Transverse colon (tissue), 4 donors: Measurements from ENCODE around the gene PLCB1. TPM values are rescaled to one million over a fixed set of nuclear protein-coding genes. Genes with fewer than 3 reads are reported as not detected.

Experiments used
- DNase-seq: peaks from one replicate; pipeline ENCODE4 v3.0.0-alpha.2; 2019
- H3K27ac ChIP-seq, 4 donors: fragments of 200-600 bp; sonication (generic); 2 replicates each; pipeline ENCODE4 v1.5.1; 2016 to 2018; ENCODE audit warnings: inconsistent platforms in 4 of 4
- H3K27me3 ChIP-seq: fragments of 200-600 bp; sonication (generic); 2 replicates; pipeline ENCODE4 v1.5.1; 2017; ENCODE audit warnings: inconsistent platforms
- H3K36me3 ChIP-seq, 4 donors: fragments of 200-600 bp; sonication (generic); 2 replicates each; pipeline ENCODE4 v1.5.1; 2017 to 2019; ENCODE audit warnings: inconsistent platforms in 4 of 4
- H3K4me1 ChIP-seq, 4 donors: fragments of 200-600 bp; sonication (generic); 2 replicates each; pipeline ENCODE4 v1.5.1; 2017 to 2020; ENCODE audit warnings: inconsistent platforms in 4 of 4
- H3K4me3 ChIP-seq, 4 donors: fragments of 200-600 bp; sonication (generic); 1 replicate in 1 of 4; 2 replicates in 3 of 4; pipeline versions ENCODE4 v1.5.1 to v1.6.1; 2017 to 2019; ENCODE audit warnings: inconsistent platforms in 4 of 4
- H3K9me3 ChIP-seq, 2 donors: fragments of 200-600 bp; sonication (generic); 2 replicates each; pipeline ENCODE4 v1.5.1; 2017 to 2019; ENCODE audit warnings: inconsistent platforms in 2 of 2
- EP300 ChIP-seq: sonication (generic); formaldehyde crosslinking; IDR thresholded peaks from one replicate; pipeline ENCODE4 v1.6.1; 2017; ENCODE audit warnings: antibody characterized with exemption, low read depth
- POLR2A ChIP-seq: fragments of 450-650 bp; IDR thresholded peaks from one replicate; pipeline ENCODE4 v1.6.1; 2016; ENCODE audit warnings: antibody characterized with exemption, mild to moderate bottlenecking, moderate library complexity
- POLR2AphosphoS5 ChIP-seq, 3 donors: sonication (generic); formaldehyde crosslinking; IDR thresholded peaks; one replicate each; pipeline ENCODE4 v1.6.1; 2016; ENCODE audit warnings: antibody characterized with exemption in 3 of 3
- WGBS, 2 donors: methylation state at CpG; one replicate each; pipeline ENCODE4 v1.1.5; 2018; ENCODE audit warnings: low coverage in 1 of 2; 5-methylcytosine and 5-hydroxymethylcytosine counted together
- in situ Hi-C, 4 donors: fragments of 200-750 bp; cut with MboI; loops; one replicate each; pipeline versions ENCODE4 v1.15.0 to v1.15.1; 2017; ENCODE audit warnings: low sequenced_read_pairs in 3 of 4, low pct_ligation_motif_present in 1 of 4, low pct_unique_long_range_greater_than_20kb in 1 of 4
- intact Hi-C: fragments of 100-400 bp; cut with DNase I; formaldehyde crosslinking; loops from one replicate; pipeline ENCODE4 v1.15.1; 2023; ENCODE audit warnings: low total_unique reads
- total RNA-seq, 4 donors: library from RNA; depleted of rRNA; stranded (reverse); fragments of >200 nt; gene quantifications; one replicate each; pipeline ENCODE4 v1.1.0, GENCODE V29; 2016
- TF ChIP-seq, protein P1 (sequence below), 5 experiments: fragments of 200-600 bp in 3 of 5; fragments of 450-650 bp in 2 of 5; sonication (generic) in 3 of 5; IDR thresholded peaks; 1 replicate in 2 of 5; 2 replicates in 3 of 5; pipeline ENCODE4 v1.5.1; 2016 to 2017; ENCODE audit warnings: antibody characterized with exemption in 5 of 5, inconsistent platforms in 3 of 5, mild to moderate bottlenecking in 2 of 5, moderate library complexity in 1 of 5

The PLCB1 gene
- total RNA-seq, 4 donors from 2014 or later = 13.1 to 18.6 (median 15.8) TPM

DNA sequence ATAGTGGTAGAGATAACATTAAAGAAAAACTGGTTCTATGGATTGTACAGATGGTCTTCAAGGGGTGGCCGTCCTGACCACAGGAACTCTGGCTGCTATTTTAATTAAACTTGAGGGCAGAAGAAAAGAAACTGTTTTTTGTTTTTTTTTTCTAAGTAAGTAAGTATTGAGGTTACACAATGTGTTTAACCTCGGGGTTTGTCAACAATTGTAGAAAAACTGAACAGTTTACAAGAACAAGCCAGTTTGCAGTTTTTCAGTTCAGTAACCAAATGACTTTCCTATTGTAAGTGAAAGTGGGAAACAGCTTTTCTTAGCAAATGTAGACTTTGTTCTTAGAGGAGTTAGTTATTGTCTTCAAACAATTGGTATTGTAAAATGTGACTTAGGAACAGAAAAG is 77.0 kb downstream of the PLCB1 start:
- H3K27me3 ChIP-seq = no peaks in the 10 kb centered on the region
- peaks cover 0 to 17% (median 8%) of the 10 kb centered on the region in 4 donors for H3K4me1 ChIP-seq
- H3K4me3 ChIP-seq = no peak overlapping the region
- H3K36me3 ChIP-seq = no peaks in the 10 kb centered on the region
- DNase-seq = no peak
- 23 to 37% methylated on average over 2 of the region's 2 CpGs for WGBS, 2 donors
- H3K9me3 ChIP-seq = no peaks in the 10 kb centered on the region
- no peak for TF ChIP-seq POLR2A
- TF ChIP-seq, protein P1, sequence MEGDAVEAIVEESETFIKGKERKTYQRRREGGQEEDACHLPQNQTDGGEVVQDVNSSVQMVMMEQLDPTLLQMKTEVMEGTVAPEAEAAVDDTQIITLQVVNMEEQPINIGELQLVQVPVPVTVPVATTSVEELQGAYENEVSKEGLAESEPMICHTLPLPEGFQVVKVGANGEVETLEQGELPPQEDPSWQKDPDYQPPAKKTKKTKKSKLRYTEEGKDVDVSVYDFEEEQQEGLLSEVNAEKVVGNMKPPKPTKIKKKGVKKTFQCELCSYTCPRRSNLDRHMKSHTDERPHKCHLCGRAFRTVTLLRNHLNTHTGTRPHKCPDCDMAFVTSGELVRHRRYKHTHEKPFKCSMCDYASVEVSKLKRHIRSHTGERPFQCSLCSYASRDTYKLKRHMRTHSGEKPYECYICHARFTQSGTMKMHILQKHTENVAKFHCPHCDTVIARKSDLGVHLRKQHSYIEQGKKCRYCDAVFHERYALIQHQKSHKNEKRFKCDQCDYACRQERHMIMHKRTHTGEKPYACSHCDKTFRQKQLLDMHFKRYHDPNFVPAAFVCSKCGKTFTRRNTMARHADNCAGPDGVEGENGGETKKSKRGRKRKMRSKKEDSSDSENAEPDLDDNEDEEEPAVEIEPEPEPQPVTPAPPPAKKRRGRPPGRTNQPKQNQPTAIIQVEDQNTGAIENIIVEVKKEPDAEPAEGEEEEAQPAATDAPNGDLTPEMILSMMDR (IDR thresholded peaks at IDR 0.05) = no peak
- TF ChIP-seq POLR2AphosphoS5 (IDR thresholded peaks at IDR 0.05) = no peak
- intact Hi-C loops (no loop called here), in situ Hi-C loops (no loop called here)
- H3K27ac ChIP-seq = no peak overlapping the region

DNA sequence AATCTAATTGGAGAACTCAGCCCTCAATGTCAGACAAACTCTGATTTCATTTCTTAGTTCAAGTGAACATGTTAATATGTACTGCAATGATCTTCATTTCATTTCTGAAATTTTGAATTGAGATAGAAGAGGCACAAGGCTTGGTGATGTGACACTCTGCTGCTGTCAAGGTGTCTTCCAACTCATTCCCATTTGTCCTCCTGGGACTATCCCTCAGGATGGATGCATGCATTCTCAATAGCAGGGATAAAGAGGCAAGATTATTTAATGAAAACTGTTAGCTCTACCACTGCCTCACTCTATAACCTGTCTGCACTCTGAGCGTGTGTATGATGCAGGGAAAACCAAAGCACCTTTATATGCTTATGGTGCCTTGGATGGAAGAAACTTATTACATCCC is 78.7 kb downstream of the PLCB1 start:
- 83 to 96% methylated on average over 1 of the region's 1 CpG for WGBS, 2 donors
- H3K36me3 ChIP-seq = no peaks in the 10 kb centered on the region
- intact Hi-C loops = no loop called here

DNA sequence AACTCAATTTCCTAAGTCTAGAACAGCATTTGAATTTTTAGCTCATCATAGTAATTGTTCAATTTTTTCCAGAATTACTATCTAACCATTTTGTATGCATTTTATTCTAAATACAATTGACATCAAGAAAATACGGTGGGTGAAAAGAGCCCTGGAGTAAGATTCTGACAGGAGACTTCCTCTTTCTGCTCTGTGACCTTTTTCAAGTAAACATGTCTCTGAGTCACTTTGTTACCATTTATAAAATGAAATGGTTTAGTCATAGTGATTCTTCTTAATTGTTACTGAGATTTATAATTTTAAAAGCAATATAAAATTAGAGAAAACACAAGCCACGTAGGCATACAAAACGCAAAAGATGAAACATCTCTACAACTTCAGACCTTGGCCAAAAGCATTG is 80.2 kb downstream of the PLCB1 start:
- Histone ChIP-seq H3K4me1 (peaks cover 0 to 31% (median 19%) of the 10 kb centered on the region in 4 donors), H3K27me3 (no peaks in the 10 kb centered on the region), H3K9me3 (no peaks in the 10 kb centered on the region), H3K27ac (no peak overlapping the region), H3K36me3 (no peaks in the 10 kb centered on the region), H3K4me3 (no peak overlapping the region)
- TF ChIP-seq POLR2A = no peak
- intact Hi-C loops = no loop called here
- 65 to 69% methylated on average over 3 of the region's 3 CpGs for WGBS, 2 donors
- in situ Hi-C loops = no loop called here
- DNase-seq = no peak

More for the DNA sequence above, 78.7 kb downstream of the PLCB1 start:
- TF ChIP-seq POLR2AphosphoS5 (IDR thresholded peaks at IDR 0.05) = no peak
- TF ChIP-seq POLR2A = no peak
- TF ChIP-seq EP300 = no peak
- TF ChIP-seq, protein P1 (IDR thresholded peaks at IDR 0.05) = no peak
- Histone ChIP-seq H3K4me1 (peaks cover 0 to 26% (median 19%) of the 10 kb centered on the region in 4 donors), H3K4me3 (no peak overlapping the region), H3K9me3 (no peaks in the 10 kb centered on the region), H3K27me3 (no peaks in the 10 kb centered on the region), H3K27ac (no peak overlapping the region)
- no peak for DNase-seq
- in situ Hi-C loops = no loop called here

DNA sequence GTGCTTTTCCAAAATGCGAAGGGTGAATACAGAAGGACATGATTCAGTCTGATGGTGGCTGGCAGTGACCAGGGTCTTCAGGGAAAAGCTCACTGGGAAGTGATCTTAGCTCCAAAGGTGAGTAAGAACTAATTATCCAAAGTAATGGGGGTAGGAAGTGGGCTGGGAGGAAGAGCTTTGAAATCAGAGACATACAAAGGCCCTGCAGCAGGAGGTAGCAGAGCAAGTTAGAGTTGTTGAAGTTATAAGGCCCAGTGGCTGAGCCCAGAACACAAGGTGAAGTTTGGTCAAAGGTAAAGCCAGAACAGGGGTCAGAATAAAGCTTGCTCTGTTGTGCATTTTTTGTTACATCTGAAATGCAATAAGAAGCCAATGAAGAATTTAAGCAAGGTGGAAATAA is 81.2 kb downstream of the PLCB1 start:
- no peaks in the 10 kb centered on the region for H3K27me3 ChIP-seq
- no peak overlapping the region for H3K27ac ChIP-seq
- no peak for DNase-seq
- H3K4me1 ChIP-seq = peaks cover 0 to 31% (median 16%) of the 10 kb centered on the region in 4 donors
- no peak overlapping the region for H3K4me3 ChIP-seq
- no peaks in the 10 kb centered on the region for H3K9me3 ChIP-seq
- intact Hi-C loops = no loop called here
- no peaks in the 10 kb centered on the region for H3K36me3 ChIP-seq
- 94% methylated on average over 1 of the region's 1 CpG for WGBS, 2 donors
- in situ Hi-C loops = no loop called here
- TF ChIP-seq POLR2A (no peak), EP300 (no peak), POLR2AphosphoS5 (IDR thresholded peaks at IDR 0.05) (no peak)
- TF ChIP-seq, protein P1 (IDR thresholded peaks at IDR 0.05) = no peak
